Activated CD8-positive, alpha-beta memory T cell treated with anti-CD3 and anti-CD28 coated beads, Interleukin-2, amount 10 ng/mL, durations not matched to agents 7 days and 5 days (primary cell): ENCODE results near the gene UBE2L5. TPM values are rescaled to one million over a fixed set of nuclear protein-coding genes. Genes with fewer than 3 reads are reported as not detected.
A peak's percentile ranks its signal among the peaks of the same experiment; 100 is the strongest.

Experiments
- ATAC-seq: fragments of 150-1000 bp; cut with Tn5 transposase; one replicate; pipeline ENCODE4 v1.10.0; 2021; ENCODE audit warnings: moderate library complexity
- CTCF ChIA-PET: fragments of 350-600 bp; sonication (Branson Sonifier 250); formaldehyde crosslinking; loops from one replicate; lab custom pipeline; 2021; ENCODE audit warnings: antibody characterized with exemption; lab: Charles Lee
- DNase-seq: peaks from one replicate; pipeline ENCODE4 v3.0.0-alpha.2; 2020
- H3K27ac Mint-ChIP-seq: one replicate; pipeline ENCODE4 v1.8.0; 2021; ENCODE audit warnings: mild to moderate bottlenecking, mixed read lengths
- H3K27me3 Mint-ChIP-seq: one replicate; pipeline ENCODE4 v1.8.0; 2021; ENCODE audit warnings: mixed read lengths
- H3K36me3 Mint-ChIP-seq: one replicate; pipeline ENCODE4 v1.8.0; 2021; ENCODE audit warnings: mild to moderate bottlenecking, mixed read lengths
- H3K4me1 Mint-ChIP-seq: one replicate; pipeline ENCODE4 v1.8.0; 2021; ENCODE audit warnings: mixed read lengths
- H3K4me3 Mint-ChIP-seq: one replicate; pipeline ENCODE4 v1.8.0; 2021; ENCODE audit warnings: mild to moderate bottlenecking, moderate library complexity, mixed read lengths
- H3K9me3 Mint-ChIP-seq: one replicate; pipeline ENCODE4 v1.8.0; 2022; ENCODE audit warnings: low read depth, mixed read lengths
- total RNA-seq, 2 experiments: library from RNA; stranded (reverse); gene quantifications; one replicate each; pipeline ENCODE4 v1.2.3, GENCODE V29; 2021

Gene UBE2L5
- total RNA-seq, 2 experiments from 2014 or later, result not detected

- DNase-seq (no peak), ATAC-seq (no peak)
- Mint-ChIP-seq H3K9me3 (no peaks in the 10 kb centered on the region), H3K4me3 (no peak overlapping the region), H3K4me1 (peaks cover 27% of the 10 kb centered on the region), H3K27me3 (peaks cover 4% of the 10 kb centered on the region), H3K36me3 (no peaks in the 10 kb centered on the region), H3K27ac (no peak overlapping the region)
- CTCF ChIA-PET, result no interaction called here
Measured at GRCh38 chr13:30410705-30411125, 11.6 kb upstream of the UBE2L5 start.

DNA sequence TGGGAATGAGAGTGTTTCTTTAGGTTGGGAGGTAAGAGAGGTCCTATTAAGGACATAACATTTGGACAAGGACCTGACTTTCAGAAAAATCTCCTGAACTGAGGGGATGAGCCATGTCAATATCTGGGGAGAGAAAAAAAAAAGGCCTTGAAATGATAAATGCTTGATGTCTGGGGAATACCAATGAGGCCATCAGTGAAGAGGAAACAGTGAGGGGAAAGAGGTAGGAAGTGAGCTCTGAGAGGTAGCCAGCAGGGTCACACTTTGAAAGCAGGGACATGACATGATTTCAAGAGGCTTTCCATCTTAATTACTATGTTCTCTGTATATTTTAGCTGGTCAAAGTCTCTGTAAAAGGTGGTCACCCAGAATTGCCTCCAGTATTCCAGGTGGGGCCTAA lies 9.9 kb upstream of the UBE2L5 start:
- no peaks in the 10 kb centered on the region for H3K36me3 Mint-ChIP-seq
- CTCF ChIA-PET, result interaction anchor here (0.9 to 2.0 kb wide), 2 partner anchors 105 to 280 kb away, joined by 3 to 5 read pairs; partner anchors contain the start of gene KATNAL1
- H3K4me1 Mint-ChIP-seq, result peaks cover 28% of the 10 kb centered on the region
- H3K27ac Mint-ChIP-seq, result no peak overlapping the region
- no peaks in the 10 kb centered on the region for H3K27me3 Mint-ChIP-seq
- DNase-seq (no peak), ATAC-seq (no peak)
- H3K4me3 Mint-ChIP-seq, result no peak overlapping the region
- no peaks in the 10 kb centered on the region for H3K9me3 Mint-ChIP-seq

GRCh38 chr13:30413842-30414241 lies 8.5 kb upstream of the UBE2L5 start:
- Mint-ChIP-seq H3K27ac (no peak overlapping the region), H3K27me3 (no peaks in the 10 kb centered on the region), H3K4me1 (peaks cover 20% of the 10 kb centered on the region), H3K36me3 (no peaks in the 10 kb centered on the region), H3K4me3 (no peak overlapping the region), H3K9me3 (no peaks in the 10 kb centered on the region)
- CTCF ChIA-PET, result interaction anchor here (0.7 to 2.0 kb wide), 3 partner anchors 8 to 281 kb away, joined by 3 to 5 read pairs (median 3); partner anchors contain the start of gene UBE2L5
- no peak for DNase-seq
- ATAC-seq, result no peak

- H3K4me1 Mint-ChIP-seq, result peaks cover 13% of the 10 kb centered on the region
- H3K27ac Mint-ChIP-seq, result no peak overlapping the region
- no peaks in the 10 kb centered on the region for H3K9me3 Mint-ChIP-seq
- no peaks in the 10 kb centered on the region for H3K36me3 Mint-ChIP-seq
- ATAC-seq (no peak), DNase-seq (no peak)
- no peak overlapping the region for H3K4me3 Mint-ChIP-seq
- H3K27me3 Mint-ChIP-seq, result no peaks in the 10 kb centered on the region
- CTCF ChIA-PET, result no interaction called here
Measured at GRCh38 chr13:30415430-30416030, 6.8 kb upstream of the UBE2L5 start.

- H3K9me3 Mint-ChIP-seq, result no peaks in the 10 kb centered on the region
- CTCF ChIA-PET, result no interaction called here
- ATAC-seq, result no peak
- no peak for DNase-seq
- H3K27me3 Mint-ChIP-seq, result no peaks in the 10 kb centered on the region
- H3K4me1 Mint-ChIP-seq, result peaks cover 21% of the 10 kb centered on the region
- H3K4me3 Mint-ChIP-seq, result no peak overlapping the region
- no peak overlapping the region for H3K27ac Mint-ChIP-seq
- no peaks in the 10 kb centered on the region for H3K36me3 Mint-ChIP-seq
Measured at GRCh38 chr13:30416471-30416870, 5.8 kb upstream of the UBE2L5 start.

GRCh38 chr13:30418075-30418716 lies 4.1 kb upstream of the UBE2L5 start:
- Mint-ChIP-seq H3K4me3 (no peak overlapping the region), H3K27me3 (peaks cover 6% of the 10 kb centered on the region), H3K4me1 (peaks cover 23% of the 10 kb centered on the region), H3K9me3 (no peaks in the 10 kb centered on the region), H3K36me3 (no peaks in the 10 kb centered on the region), H3K27ac (no peak overlapping the region)
- CTCF ChIA-PET, result interaction anchor here (0.8 to 4.3 kb wide), 5 partner anchors 11 to 106 kb away, joined by 3 to 23 read pairs (median 4); no protein-coding TSS in a partner anchor
- no peak for DNase-seq
- no peak for ATAC-seq

DNA sequence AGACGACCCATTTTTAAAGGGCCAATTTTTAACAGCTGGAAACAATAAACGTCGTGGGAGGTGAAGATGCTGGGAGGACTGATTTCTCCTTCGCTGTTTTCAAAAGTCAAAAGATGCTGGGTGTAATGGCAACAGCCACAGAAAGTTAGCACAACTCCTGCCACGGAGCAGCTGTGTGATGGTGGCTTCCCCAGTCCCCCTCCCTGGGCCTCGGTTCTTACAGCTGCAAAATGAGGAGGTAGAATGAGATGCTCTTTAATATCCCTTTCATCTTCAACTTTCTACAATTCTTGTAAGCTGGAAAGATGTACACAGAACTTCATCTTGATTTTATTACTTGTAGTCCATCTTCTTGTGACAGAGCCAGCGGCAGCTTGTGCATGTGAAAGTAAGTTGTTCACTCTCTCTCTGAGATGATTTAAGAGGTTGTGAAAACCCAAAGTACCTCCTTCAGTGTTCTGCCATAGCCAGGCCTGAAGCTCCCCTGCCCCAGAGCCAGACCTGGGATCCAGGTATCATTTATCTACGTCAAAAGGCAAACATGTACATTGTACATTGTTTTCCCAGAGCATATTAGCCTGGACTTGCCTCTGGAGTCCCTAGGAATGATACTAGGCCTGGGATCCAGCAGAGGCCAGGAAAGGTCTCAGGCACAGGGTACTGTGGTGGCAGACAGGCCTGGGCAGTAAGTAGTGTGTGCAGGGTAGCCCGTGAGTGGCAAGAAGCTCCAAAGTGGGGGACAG lies 3.4 kb upstream of the UBE2L5 start:
- no peaks in the 10 kb centered on the region for H3K36me3 Mint-ChIP-seq
- no peak overlapping the region for H3K4me3 Mint-ChIP-seq
- peaks cover 6% of the 10 kb centered on the region for H3K27me3 Mint-ChIP-seq
- ATAC-seq, result no peak
- H3K27ac Mint-ChIP-seq, result no peak overlapping the region
- CTCF ChIA-PET, result interaction anchor here (0.8 to 4.3 kb wide), 5 partner anchors 12 to 107 kb away, joined by 3 to 23 read pairs (median 4); no protein-coding TSS in a partner anchor
- H3K9me3 Mint-ChIP-seq, result no peaks in the 10 kb centered on the region
- DNase-seq, result no peak
- peaks cover 23% of the 10 kb centered on the region for H3K4me1 Mint-ChIP-seq

DNA sequence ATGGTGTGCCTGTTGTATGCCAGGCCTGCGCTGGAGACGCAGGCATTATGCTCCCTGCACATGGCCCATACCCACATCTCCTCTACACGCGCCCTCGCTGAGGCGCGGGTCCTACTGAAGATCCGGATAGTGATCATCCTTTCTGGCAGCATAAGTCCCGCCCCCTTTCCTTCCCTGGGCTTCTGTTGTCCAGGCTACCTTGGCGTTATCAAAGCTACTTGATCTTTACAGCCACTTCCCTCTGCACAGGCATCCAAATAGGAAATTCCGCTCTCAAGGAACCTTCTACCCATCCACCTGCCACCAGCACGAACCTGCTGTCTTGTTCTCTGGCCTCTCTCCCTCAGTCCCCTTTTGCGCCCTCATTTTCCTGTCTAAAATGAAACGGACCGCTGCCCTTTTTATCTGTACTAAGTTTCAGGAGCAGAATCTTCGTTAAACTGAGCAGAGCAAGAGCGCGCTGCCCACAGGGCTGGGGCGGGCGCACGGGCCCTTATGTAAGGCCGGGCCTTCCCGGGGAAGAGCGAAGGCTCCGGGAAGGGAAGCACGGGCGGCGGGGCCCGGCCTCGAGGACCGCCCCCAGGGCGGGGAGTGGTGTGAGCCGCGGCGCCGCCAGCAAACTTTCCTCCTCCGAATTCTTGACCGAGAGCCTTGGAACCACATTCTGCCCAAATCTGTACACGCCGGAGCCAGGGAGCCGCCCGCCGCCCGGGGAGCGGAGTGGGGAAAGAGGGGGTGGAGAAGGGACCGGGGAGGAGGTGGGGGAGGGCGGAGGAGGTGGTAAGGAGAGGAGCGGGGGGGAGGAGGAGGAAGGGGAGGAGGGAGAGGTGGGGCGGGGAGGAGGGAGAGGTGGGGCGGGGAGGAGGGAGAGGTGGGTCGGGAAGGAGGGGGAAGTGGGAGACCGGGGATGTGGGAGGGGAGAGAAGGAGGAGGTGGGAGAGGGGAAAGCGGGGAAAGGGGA lies 920 bp upstream of the UBE2L5 start:
- DNase-seq, result peak; percentile 59
- no peaks in the 10 kb centered on the region for H3K36me3 Mint-ChIP-seq
- CTCF ChIA-PET, result interaction anchor here (1.0 to 4.3 kb wide), 5 partner anchors 8 to 289 kb away, joined by 3 to 23 read pairs (median 4); no protein-coding TSS in a partner anchor
- H3K4me1 Mint-ChIP-seq, result peaks cover 14% of the 10 kb centered on the region
- peak overlapping the region; percentile 67 for H3K4me3 Mint-ChIP-seq
- peak overlapping the region; percentile 30 for H3K27ac Mint-ChIP-seq
- peaks cover 6% of the 10 kb centered on the region for H3K27me3 Mint-ChIP-seq
- ATAC-seq, result peak; percentile 48
- no peaks in the 10 kb centered on the region for H3K9me3 Mint-ChIP-seq

GRCh38 chr13:30423891-30424290 lies 1.6 kb downstream of the UBE2L5 start:
- H3K36me3 Mint-ChIP-seq, result no peaks in the 10 kb centered on the region
- peaks cover 6% of the 10 kb centered on the region for H3K27me3 Mint-ChIP-seq
- CTCF ChIA-PET, result interaction anchor here (0.8 to 2.3 kb wide), 5 partner anchors 17 to 291 kb away, joined by 3 to 7 read pairs (median 3); no protein-coding TSS in a partner anchor
- DNase-seq, result no peak
- H3K4me3 Mint-ChIP-seq, result no peak overlapping the region
- ATAC-seq, result no peak
- H3K27ac Mint-ChIP-seq, result no peak overlapping the region
- H3K9me3 Mint-ChIP-seq, result no peaks in the 10 kb centered on the region
- H3K4me1 Mint-ChIP-seq, result peaks cover 14% of the 10 kb centered on the region

DNA sequence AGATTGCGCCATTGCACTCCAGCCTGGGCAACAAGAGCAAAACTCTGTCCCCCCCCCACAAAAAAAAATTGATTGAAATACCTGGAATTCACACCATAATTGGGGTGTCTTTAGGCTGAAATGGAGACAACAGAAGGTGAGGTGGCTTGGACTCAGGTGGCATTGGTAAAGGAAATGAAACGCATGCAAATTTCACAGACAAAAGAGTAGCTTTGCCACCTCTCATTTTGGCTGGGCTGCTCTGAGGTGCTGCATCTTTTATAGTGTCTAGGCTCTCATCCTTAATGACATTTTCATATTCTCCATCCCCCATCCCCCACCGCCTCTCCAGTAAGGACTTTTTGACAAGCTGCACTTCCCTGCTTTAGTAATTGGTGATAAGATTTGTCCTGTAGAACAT lies 6.9 kb downstream of the UBE2L5 start:
- H3K36me3 Mint-ChIP-seq, result no peaks in the 10 kb centered on the region
- H3K9me3 Mint-ChIP-seq, result no peaks in the 10 kb centered on the region
- peaks cover 29% of the 10 kb centered on the region for H3K4me1 Mint-ChIP-seq
- H3K27me3 Mint-ChIP-seq, result no peaks in the 10 kb centered on the region
- ATAC-seq (no peak), DNase-seq (no peak)
- H3K27ac Mint-ChIP-seq, result no peak overlapping the region
- CTCF ChIA-PET, result interaction anchor here (1.3 kb wide), 1 partner anchor 13 kb away, joined by 7 read pairs; no protein-coding TSS in a partner anchor
- H3K4me3 Mint-ChIP-seq, result no peak overlapping the region

- Mint-ChIP-seq H3K9me3 (no peaks in the 10 kb centered on the region), H3K4me3 (peak overlapping the region; percentile 13), H3K36me3 (no peaks in the 10 kb centered on the region), H3K27me3 (no peaks in the 10 kb centered on the region), H3K4me1 (peaks cover 29% of the 10 kb centered on the region), H3K27ac (peak overlapping the region; percentile 70)
- CTCF ChIA-PET, result interaction anchor here (1.1 to 1.6 kb wide), 5 partner anchors 10 to 154 kb away, joined by 3 to 8 read pairs (median 6); no protein-coding TSS in a partner anchor
- DNase-seq (peak; percentile 50), ATAC-seq (peak; percentile 93)
Measured at GRCh38 chr13:30429721-30430694, 7.7 kb downstream of the UBE2L5 start.
